ENCODE data around the gene AP3B1.

AP3B1 gene

GRCh38 chr5:77957081-77957480 is 337.4 kb downstream of the AP3B1 start:
- Histone ChIP-seq H3K9ac (ENCODE audit: low read length) (no peak overlapping the region), H3F3A (ENCODE audit: insufficient read depth) (no peaks in the 10 kb centered on the region), H3K27me3 (ENCODE audit: low read length) (no peaks in the 10 kb centered on the region), H2AFZ (ENCODE audit: low read depth, low read length, severe bottlenecking) (no peak overlapping the region), H3K36me3 (ENCODE audit: low read length) (no peaks in the 10 kb centered on the region), H3K9me3 (ENCODE audit: insufficient read depth, low read length) (no peaks in the 10 kb centered on the region), H3K9me2 (replicated peaks; ENCODE audit: insufficient read depth, low read length) (no peaks in the 10 kb centered on the region), H3K79me2 (ENCODE audit: insufficient read depth, low read length) (no peaks in the 10 kb centered on the region), H3K4me2 (ENCODE audit: low read depth, low read length, poor library complexity, severe bottlenecking) (no peak overlapping the region), H3K4me3 (ENCODE audit: insufficient read depth, low read length, poor library complexity, severe bottlenecking) (no peak overlapping the region), H3K27ac (ENCODE audit: low read depth, low read length) (no peak overlapping the region), H4K20me1 (ENCODE audit: low read depth, low read length) (no peaks in the 10 kb centered on the region)
- TF ChIP-seq CTCF (IDR thresholded peaks at IDR 0.05; ENCODE audit: insufficient read depth, low read length, poor library complexity, severe bottlenecking) (no peak), EZH2phosphoT487 (conservative IDR thresholded peaks at IDR 0.05; ENCODE audit: low read length) (no peak)

GRCh38 chr5:77955577-77955976 is 338.9 kb downstream of the AP3B1 start:
- Histone ChIP-seq H2AFZ (ENCODE audit: low read depth, low read length, severe bottlenecking) (no peak overlapping the region), H3K4me2 (ENCODE audit: low read depth, low read length, poor library complexity, severe bottlenecking) (no peak overlapping the region), H3K79me2 (ENCODE audit: insufficient read depth, low read length) (no peaks in the 10 kb centered on the region), H3K4me3 (ENCODE audit: insufficient read depth, low read length, poor library complexity, severe bottlenecking) (no peak overlapping the region), H3K36me3 (ENCODE audit: low read length) (no peaks in the 10 kb centered on the region), H3K9ac (ENCODE audit: low read length) (no peak overlapping the region), H3K27ac (ENCODE audit: low read depth, low read length) (no peak overlapping the region), H3F3A (ENCODE audit: insufficient read depth) (no peaks in the 10 kb centered on the region), H3K27me3 (ENCODE audit: low read length) (no peaks in the 10 kb centered on the region), H4K20me1 (ENCODE audit: low read depth, low read length) (no peaks in the 10 kb centered on the region), H3K9me3 (ENCODE audit: insufficient read depth, low read length) (no peaks in the 10 kb centered on the region), H3K9me2 (replicated peaks; ENCODE audit: insufficient read depth, low read length) (no peaks in the 10 kb centered on the region)
- no peak for TF ChIP-seq CTCF (IDR thresholded peaks at IDR 0.05; ENCODE audit: insufficient read depth, low read length, poor library complexity, severe bottlenecking)
- TF ChIP-seq EZH2phosphoT487 (conservative IDR thresholded peaks at IDR 0.05; ENCODE audit: low read length) = no peak

- TF ChIP-seq CTCF (IDR thresholded peaks at IDR 0.05; ENCODE audit: insufficient read depth, low read length, poor library complexity, severe bottlenecking) (no peak), EZH2phosphoT487 (conservative IDR thresholded peaks at IDR 0.05; ENCODE audit: low read length) (no peak)
Measured at GRCh38 chr5:77953374-77953773, 341.1 kb downstream of the AP3B1 start.

More at GRCh38 chr5:77953374-77953773, 341.1 kb downstream of the AP3B1 start:
- Histone ChIP-seq H3K79me2 (ENCODE audit: insufficient read depth, low read length) (no peaks in the 10 kb centered on the region), H2AFZ (ENCODE audit: low read depth, low read length, severe bottlenecking) (no peak overlapping the region), H3K27ac (ENCODE audit: low read depth, low read length) (no peak overlapping the region), H3K9me2 (replicated peaks; ENCODE audit: insufficient read depth, low read length) (no peaks in the 10 kb centered on the region), H3K4me2 (ENCODE audit: low read depth, low read length, poor library complexity, severe bottlenecking) (no peak overlapping the region), H3K36me3 (ENCODE audit: low read length) (no peaks in the 10 kb centered on the region), H3K9ac (ENCODE audit: low read length) (no peak overlapping the region), H3K27me3 (ENCODE audit: low read length) (no peaks in the 10 kb centered on the region), H3F3A (ENCODE audit: insufficient read depth) (no peaks in the 10 kb centered on the region), H3K4me3 (ENCODE audit: insufficient read depth, low read length, poor library complexity, severe bottlenecking) (no peak overlapping the region), H4K20me1 (ENCODE audit: low read depth, low read length) (no peaks in the 10 kb centered on the region), H3K9me3 (ENCODE audit: insufficient read depth, low read length) (no peaks in the 10 kb centered on the region)

All from SU-DHL-6 (cell line).